Measurements from ENCODE around the gene COTL1. TPM values are rescaled to one million over a fixed set of nuclear protein-coding genes. Genes with fewer than 3 reads are reported as not detected.
A peak's percentile ranks its signal among the peaks of the same experiment; 100 is the strongest.

Gene COTL1
- total and polyA plus RNA-seq, 2 of the 13 experiments (the other 11 are each of a cell fraction or from before 2014, with no cell fraction given): 8.7 to 16.9 TPM

DNA sequence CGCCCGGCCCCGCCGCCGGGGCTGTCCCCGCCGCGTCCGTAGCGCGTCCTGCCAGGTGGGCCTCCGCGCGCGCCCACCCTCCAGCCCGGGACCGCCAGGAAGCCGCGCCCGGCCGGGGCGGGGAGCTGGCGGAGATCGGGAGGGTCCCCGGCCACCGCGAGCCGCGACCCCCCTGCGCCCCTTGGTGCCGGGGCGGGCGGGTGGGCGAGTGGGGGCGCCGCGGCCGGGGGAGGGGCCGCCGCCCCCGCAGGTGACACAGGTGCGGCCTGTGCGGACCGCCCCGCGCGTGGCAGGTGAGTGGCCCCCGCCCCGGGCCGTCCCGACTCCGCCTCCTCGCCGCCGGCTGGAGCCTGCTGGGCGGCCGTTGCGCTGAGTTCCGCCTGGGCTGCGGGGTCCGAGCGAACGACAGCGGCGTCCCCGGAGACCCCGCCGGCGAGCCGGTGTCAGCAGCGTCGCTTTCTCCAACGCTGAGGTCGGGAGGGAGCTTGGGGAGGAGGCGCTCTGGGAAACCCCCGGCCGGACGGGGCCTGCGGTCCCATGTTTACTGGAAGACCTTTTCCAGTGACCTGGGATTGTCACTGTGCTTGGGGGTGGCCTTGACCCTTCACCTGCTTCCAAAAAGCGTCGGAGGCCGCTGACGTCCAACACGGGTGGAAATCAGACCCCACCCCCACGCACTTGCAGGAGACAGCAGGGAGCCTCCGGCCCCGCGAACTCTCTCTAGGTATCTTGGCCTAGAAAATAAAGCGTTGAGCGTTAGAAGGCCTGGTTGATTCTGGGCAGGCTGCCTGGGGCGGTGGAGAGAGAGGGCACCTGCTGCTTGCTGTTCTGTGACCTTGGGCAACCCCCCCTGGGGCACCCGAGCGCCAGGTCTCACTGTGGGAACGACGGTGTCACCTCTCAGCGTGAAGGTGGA is 31.0 kb upstream of the COTL1 start (continued):
- TF ChIP-seq ZNF615 (CRISPR knock-in tag; IDR thresholded peaks at IDR 0.05; ENCODE audit: borderline replicate concordance): no peak
- TF ChIP-seq, protein P1, sequence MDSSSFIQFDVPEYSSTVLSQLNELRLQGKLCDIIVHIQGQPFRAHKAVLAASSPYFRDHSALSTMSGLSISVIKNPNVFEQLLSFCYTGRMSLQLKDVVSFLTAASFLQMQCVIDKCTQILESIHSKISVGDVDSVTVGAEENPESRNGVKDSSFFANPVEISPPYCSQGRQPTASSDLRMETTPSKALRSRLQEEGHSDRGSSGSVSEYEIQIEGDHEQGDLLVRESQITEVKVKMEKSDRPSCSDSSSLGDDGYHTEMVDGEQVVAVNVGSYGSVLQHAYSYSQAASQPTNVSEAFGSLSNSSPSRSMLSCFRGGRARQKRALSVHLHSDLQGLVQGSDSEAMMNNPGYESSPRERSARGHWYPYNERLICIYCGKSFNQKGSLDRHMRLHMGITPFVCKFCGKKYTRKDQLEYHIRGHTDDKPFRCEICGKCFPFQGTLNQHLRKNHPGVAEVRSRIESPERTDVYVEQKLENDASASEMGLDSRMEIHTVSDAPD (CRISPR knock-in tag; IDR thresholded peaks at IDR 0.05): no peak
- no peak for TF ChIP-seq ZNF605 (CRISPR knock-in tag; IDR thresholded peaks at IDR 0.05)
- peak; percentile 14; the same call in 1 of the 2 replicates for TF ChIP-seq SP4 (CRISPR knock-in tag; IDR thresholded peaks at IDR 0.05)
- TF ChIP-seq TBX3 (IDR thresholded peaks at IDR 0.05; ENCODE audit: borderline replicate concordance): no peak
- no peak; the same call in 1 of the 2 replicates for TF ChIP-seq ZNF136 (CRISPR knock-in tag; IDR thresholded peaks at IDR 0.05; ENCODE audit: low read depth)
- peak; percentile 29; the same call in 1 of the 2 replicates for TF ChIP-seq AHR (CRISPR knock-in tag; IDR thresholded peaks at IDR 0.05)
- 0 out of 2 replicates have a peak, but pooled peaks have one; percentile 61 for TF ChIP-seq ZNF335 (CRISPR knock-in tag; IDR thresholded peaks at IDR 0.05)
- TF ChIP-seq, protein P2, sequence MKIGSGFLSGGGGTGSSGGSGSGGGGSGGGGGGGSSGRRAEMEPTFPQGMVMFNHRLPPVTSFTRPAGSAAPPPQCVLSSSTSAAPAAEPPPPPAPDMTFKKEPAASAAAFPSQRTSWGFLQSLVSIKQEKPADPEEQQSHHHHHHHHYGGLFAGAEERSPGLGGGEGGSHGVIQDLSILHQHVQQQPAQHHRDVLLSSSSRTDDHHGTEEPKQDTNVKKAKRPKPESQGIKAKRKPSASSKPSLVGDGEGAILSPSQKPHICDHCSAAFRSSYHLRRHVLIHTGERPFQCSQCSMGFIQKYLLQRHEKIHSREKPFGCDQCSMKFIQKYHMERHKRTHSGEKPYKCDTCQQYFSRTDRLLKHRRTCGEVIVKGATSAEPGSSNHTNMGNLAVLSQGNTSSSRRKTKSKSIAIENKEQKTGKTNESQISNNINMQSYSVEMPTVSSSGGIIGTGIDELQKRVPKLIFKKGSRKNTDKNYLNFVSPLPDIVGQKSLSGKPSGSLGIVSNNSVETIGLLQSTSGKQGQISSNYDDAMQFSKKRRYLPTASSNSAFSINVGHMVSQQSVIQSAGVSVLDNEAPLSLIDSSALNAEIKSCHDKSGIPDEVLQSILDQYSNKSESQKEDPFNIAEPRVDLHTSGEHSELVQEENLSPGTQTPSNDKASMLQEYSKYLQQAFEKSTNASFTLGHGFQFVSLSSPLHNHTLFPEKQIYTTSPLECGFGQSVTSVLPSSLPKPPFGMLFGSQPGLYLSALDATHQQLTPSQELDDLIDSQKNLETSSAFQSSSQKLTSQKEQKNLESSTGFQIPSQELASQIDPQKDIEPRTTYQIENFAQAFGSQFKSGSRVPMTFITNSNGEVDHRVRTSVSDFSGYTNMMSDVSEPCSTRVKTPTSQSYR (CRISPR knock-in tag; IDR thresholded peaks at IDR 0.05; ENCODE audit: borderline replicate concordance): no peak
- TF ChIP-seq STAT5B (CRISPR knock-in tag; IDR thresholded peaks at IDR 0.05): no peak
- no peak for TF ChIP-seq FOXC1 (CRISPR knock-in tag; IDR thresholded peaks at IDR 0.05; ENCODE audit: borderline replicate concordance)
- TF ChIP-seq, protein P3, sequence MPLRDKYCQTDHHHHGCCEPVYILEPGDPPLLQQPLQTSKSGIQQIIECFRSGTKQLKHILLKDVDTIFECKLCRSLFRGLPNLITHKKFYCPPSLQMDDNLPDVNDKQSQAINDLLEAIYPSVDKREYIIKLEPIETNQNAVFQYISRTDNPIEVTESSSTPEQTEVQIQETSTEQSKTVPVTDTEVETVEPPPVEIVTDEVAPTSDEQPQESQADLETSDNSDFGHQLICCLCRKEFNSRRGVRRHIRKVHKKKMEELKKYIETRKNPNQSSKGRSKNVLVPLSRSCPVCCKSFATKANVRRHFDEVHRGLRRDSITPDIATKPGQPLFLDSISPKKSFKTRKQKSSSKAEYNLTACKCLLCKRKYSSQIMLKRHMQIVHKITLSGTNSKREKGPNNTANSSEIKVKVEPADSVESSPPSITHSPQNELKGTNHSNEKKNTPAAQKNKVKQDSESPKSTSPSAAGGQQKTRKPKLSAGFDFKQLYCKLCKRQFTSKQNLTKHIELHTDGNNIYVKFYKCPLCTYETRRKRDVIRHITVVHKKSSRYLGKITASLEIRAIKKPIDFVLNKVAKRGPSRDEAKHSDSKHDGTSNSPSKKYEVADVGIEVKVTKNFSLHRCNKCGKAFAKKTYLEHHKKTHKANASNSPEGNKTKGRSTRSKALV (CRISPR knock-in tag; IDR thresholded peaks at IDR 0.05): peak; percentile 20; the same call in 1 of the 2 replicates
- 0 out of 2 replicates have a peak, but pooled peaks have one; percentile 25 for TF ChIP-seq ZNF557 (CRISPR knock-in tag; IDR thresholded peaks at IDR 0.05)
- TF ChIP-seq, protein P4, sequence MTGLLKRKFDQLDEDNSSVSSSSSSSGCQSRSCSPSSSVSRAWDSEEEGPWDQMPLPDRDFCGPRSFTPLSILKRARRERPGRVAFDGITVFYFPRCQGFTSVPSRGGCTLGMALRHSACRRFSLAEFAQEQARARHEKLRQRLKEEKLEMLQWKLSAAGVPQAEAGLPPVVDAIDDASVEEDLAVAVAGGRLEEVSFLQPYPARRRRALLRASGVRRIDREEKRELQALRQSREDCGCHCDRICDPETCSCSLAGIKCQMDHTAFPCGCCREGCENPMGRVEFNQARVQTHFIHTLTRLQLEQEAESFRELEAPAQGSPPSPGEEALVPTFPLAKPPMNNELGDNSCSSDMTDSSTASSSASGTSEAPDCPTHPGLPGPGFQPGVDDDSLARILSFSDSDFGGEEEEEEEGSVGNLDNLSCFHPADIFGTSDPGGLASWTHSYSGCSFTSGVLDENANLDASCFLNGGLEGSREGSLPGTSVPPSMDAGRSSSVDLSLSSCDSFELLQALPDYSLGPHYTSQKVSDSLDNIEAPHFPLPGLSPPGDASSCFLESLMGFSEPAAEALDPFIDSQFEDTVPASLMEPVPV (CRISPR knock-in tag; IDR thresholded peaks at IDR 0.05): no peak; the same call in 1 of the 2 replicates
- no peak for TF ChIP-seq MTF1 (CRISPR knock-in tag; IDR thresholded peaks at IDR 0.05)
- TF ChIP-seq ZNF670 (CRISPR knock-in tag; IDR thresholded peaks at IDR 0.05; ENCODE audit: borderline replicate concordance): no peak
- TF ChIP-seq, protein P5, sequence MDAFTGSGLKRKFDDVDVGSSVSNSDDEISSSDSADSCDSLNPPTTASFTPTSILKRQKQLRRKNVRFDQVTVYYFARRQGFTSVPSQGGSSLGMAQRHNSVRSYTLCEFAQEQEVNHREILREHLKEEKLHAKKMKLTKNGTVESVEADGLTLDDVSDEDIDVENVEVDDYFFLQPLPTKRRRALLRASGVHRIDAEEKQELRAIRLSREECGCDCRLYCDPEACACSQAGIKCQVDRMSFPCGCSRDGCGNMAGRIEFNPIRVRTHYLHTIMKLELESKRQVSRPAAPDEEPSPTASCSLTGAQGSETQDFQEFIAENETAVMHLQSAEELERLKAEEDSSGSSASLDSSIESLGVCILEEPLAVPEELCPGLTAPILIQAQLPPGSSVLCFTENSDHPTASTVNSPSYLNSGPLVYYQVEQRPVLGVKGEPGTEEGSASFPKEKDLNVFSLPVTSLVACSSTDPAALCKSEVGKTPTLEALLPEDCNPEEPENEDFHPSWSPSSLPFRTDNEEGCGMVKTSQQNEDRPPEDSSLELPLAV (CRISPR knock-in tag; conservative IDR thresholded peaks at IDR 0.05; ENCODE audit: low read depth): no peak
